OCI-LY7 (cell line): ENCODE measurements around the gene CCDC85B. TPM values are rescaled to one million over a fixed set of nuclear protein-coding genes. Genes with fewer than 3 reads are reported as not detected.

ENCODE experiments used
- BruUV-seq: library from RNA; stranded (reverse); fragments of 400-500 nt; replicated peaks from 2 replicates; lab custom pipeline; 2021; lab: Mats Ljungman, UMichigan
- CTCF ChIA-PET: fragments of 300-600 bp; sonication (Branson Sonifier 250); formaldehyde crosslinking; loops from one replicate; lab custom pipeline; 2022; ENCODE audit warnings: antibody characterized with exemption; ENCODE audit not compliant: unreplicated experiment; lab: Charles Lee
- POLR2A ChIA-PET: fragments of 300-600 bp; sonication (Branson Sonifier 250); formaldehyde crosslinking; loops from one replicate; lab custom pipeline; 2022; ENCODE audit warnings: antibody characterized with exemption; lab: Charles Lee
- DNase-seq: peaks from one replicate; pipeline ENCODE4 v3.0.0-alpha.2; 2015; ENCODE audit warnings: low spot score
- H2AFZ ChIP-seq: fragments of 200-600 bp; sonication (generic), shearing (Covaris generic); 2 replicates; pipeline ENCODE4 v1.6.1; 2014; ENCODE audit warnings: mild to moderate bottlenecking, antibody characterized with exemption, low read length, moderate library complexity
- H3K27ac ChIP-seq: fragments of 200-600 bp; sonication (generic); 2 replicates; pipeline ENCODE4 v1.5.1; 2014; ENCODE audit warnings: mixed run types, low read depth, mild to moderate bottlenecking, moderate library complexity, low read length, inconsistent platforms; ENCODE audit not compliant: poor library complexity, severe bottlenecking
- H3K36me3 ChIP-seq: fragments of 200-600 bp; sonication (generic); 2 replicates; pipeline ENCODE4 v1.6.1; 2014; ENCODE audit warnings: mild to moderate bottlenecking, antibody characterized with exemption, low read length, moderate library complexity, mixed read lengths; ENCODE audit not compliant: insufficient read depth
- H3K4me1 ChIP-seq: fragments of 200-600 bp; sonication (generic); 2 replicates; pipeline ENCODE4 v1.5.1; 2014; ENCODE audit warnings: mild to moderate bottlenecking, low read length; ENCODE audit not compliant: insufficient read depth, poor library complexity, severe bottlenecking
- H3K4me2 ChIP-seq: fragments of 200-600 bp; sonication (generic); 2 replicates; pipeline ENCODE4 v1.6.1; 2014; ENCODE audit warnings: mild to moderate bottlenecking, low read length
- H3K4me3 ChIP-seq: fragments of 200-600 bp; sonication (generic); 2 replicates; pipeline ENCODE4 v1.5.1; 2014; ENCODE audit warnings: mild to moderate bottlenecking, low read depth, low read length; ENCODE audit not compliant: poor library complexity, severe bottlenecking
- H3K79me2 ChIP-seq: fragments of 200-600 bp; sonication (generic); 2 replicates; pipeline ENCODE4 v1.6.1; 2016; ENCODE audit warnings: low read depth, mild to moderate bottlenecking, low read length, moderate library complexity, mixed read lengths; ENCODE audit not compliant: insufficient read depth
- H3K9me2 ChIP-seq: fragments of 200-600 bp; sonication (generic); 2 replicates; pipeline ENCODE4 v1.6.1; 2016; ENCODE audit warnings: mild to moderate bottlenecking, low read length, mixed read lengths; ENCODE audit not compliant: insufficient read depth
- H3K9me3 ChIP-seq: fragments of 200-600 bp; sonication (generic); 2 replicates; pipeline ENCODE4 v1.6.1; 2014; ENCODE audit warnings: mild to moderate bottlenecking, mixed run types, low read length, mixed read lengths
- H4K20me1 ChIP-seq: fragments of 200-600 bp; sonication (generic); 2 replicates; pipeline ENCODE4 v1.6.1; 2014; ENCODE audit warnings: mild to moderate bottlenecking, antibody characterized with exemption, low read length, moderate library complexity, mixed read lengths; ENCODE audit not compliant: insufficient read depth
- EZH2phosphoT487 ChIP-seq: fragments of 200-600 bp; sonication (generic); IDR thresholded peaks from 2 replicates; pipeline ENCODE4 v1.6.1; 2018; ENCODE audit warnings: low read depth, borderline replicate concordance, mild to moderate bottlenecking, mixed run types, antibody characterized with exemption, low read length, moderate library complexity, mixed read lengths
- intact Hi-C: fragments of 100-400 bp; cut with micrococcal nuclease; formaldehyde crosslinking; loops from one replicate; pipeline ENCODE4 v1.10.0; 2022; ENCODE audit not compliant: unreplicated experiment
- total RNA-seq, 2 experiments: library from RNA; depleted of rRNA in 1 of 2; stranded (reverse); fragments of >200 nt in 1 of 2; shearing (Covaris generic) in 1 of 2; gene quantifications; 2 replicates each; pipeline ENCODE4 v1.2.3, GENCODE V29; 2014 to 2022
- TF ChIP-seq, protein P1 (sequence below): fragments of 200-600 bp; sonication (generic); conservative IDR thresholded peaks from 2 replicates; pipeline ENCODE4 v1.5.1; 2014; ENCODE audit warnings: mild to moderate bottlenecking, antibody characterized with exemption, low read length, moderate library complexity, mixed read lengths

Gene CCDC85B
- total RNA-seq, 2 experiments from 2014 or later: 64.1 to 76.7 TPM

DNA sequence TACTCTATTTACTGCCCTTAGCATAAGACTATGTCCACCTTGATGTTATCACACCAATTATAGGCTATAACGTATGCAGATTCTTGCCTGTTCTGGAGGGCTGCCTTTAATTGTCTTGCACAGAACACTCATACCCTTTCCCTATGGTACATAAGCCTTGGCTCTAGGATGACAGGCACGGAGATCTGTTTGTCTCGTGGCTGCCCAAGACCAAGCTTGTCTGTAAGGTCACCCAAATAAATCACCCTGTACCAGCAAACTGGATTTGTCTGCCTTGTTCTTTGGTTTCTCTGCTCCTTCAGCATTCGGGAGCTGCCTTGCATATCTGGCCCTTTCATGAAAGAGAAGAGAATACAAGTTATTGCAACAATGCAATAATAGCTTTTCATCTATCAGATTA is 47.3 kb downstream of the CCDC85B start:
- POLR2A ChIA-PET: no interaction called here
- Histone ChIP-seq H3K36me3 (no peaks in the 10 kb centered on the region), H4K20me1 (no peaks in the 10 kb centered on the region), H3K9me3 (no peaks in the 10 kb centered on the region), H3K4me1 (peaks cover 7% of the 10 kb centered on the region), H2AFZ (no peak overlapping the region), H3K79me2 (no peaks in the 10 kb centered on the region), H3K27ac (no peak overlapping the region), H3K4me3 (no peak overlapping the region), H3K9me2 (no peaks in the 10 kb centered on the region), H3K4me2 (no peak overlapping the region)
- no peak for DNase-seq
- intact Hi-C loops: no loop called here
- BruUV-seq: no TSS peak
- CTCF ChIA-PET: interaction anchor here (0.9 kb wide), 1 partner anchor 53 kb away, joined by 3 read pairs; no protein-coding TSS in a partner anchor
- no peak for TF ChIP-seq EZH2phosphoT487
- TF ChIP-seq, protein P1, sequence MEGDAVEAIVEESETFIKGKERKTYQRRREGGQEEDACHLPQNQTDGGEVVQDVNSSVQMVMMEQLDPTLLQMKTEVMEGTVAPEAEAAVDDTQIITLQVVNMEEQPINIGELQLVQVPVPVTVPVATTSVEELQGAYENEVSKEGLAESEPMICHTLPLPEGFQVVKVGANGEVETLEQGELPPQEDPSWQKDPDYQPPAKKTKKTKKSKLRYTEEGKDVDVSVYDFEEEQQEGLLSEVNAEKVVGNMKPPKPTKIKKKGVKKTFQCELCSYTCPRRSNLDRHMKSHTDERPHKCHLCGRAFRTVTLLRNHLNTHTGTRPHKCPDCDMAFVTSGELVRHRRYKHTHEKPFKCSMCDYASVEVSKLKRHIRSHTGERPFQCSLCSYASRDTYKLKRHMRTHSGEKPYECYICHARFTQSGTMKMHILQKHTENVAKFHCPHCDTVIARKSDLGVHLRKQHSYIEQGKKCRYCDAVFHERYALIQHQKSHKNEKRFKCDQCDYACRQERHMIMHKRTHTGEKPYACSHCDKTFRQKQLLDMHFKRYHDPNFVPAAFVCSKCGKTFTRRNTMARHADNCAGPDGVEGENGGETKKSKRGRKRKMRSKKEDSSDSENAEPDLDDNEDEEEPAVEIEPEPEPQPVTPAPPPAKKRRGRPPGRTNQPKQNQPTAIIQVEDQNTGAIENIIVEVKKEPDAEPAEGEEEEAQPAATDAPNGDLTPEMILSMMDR: no peak

Other genes starting within 250 kb of the CCDC85B start
- gene RELA, start 227.8 kb upstream of the CCDC85B start, total RNA-seq (2014; rRNA removed; shearing (Covaris generic)): 40.4 and 48.0 TPM in 2 replicates
- gene RELA, start 227.8 kb upstream of the CCDC85B start, total RNA-seq (2022): 78.9 and 82.5 TPM in 2 replicates
- 87.9 and 97.1 TPM in 2 replicates for gene KAT5, start 178.4 kb upstream of the CCDC85B start, total RNA-seq (2014; rRNA removed; shearing (Covaris generic))
- gene KAT5, start 178.4 kb upstream of the CCDC85B start, total RNA-seq (2022): 79.9 and 82.1 TPM in 2 replicates
- gene RNASEH2C, start 169.9 kb upstream of the CCDC85B start, total RNA-seq (2014; rRNA removed; shearing (Covaris generic)): 92.7 and 99.1 TPM in 2 replicates
- gene RNASEH2C, start 169.9 kb upstream of the CCDC85B start, total RNA-seq (2022): 79.1 and 100 TPM in 2 replicates
- 10.2 and 12.9 TPM in 2 replicates for gene AP5B1, start 109.7 kb upstream of the CCDC85B start, total RNA-seq (2014; rRNA removed; shearing (Covaris generic))
- 23.9 and 25.6 TPM in 2 replicates for gene AP5B1, start 109.7 kb upstream of the CCDC85B start, total RNA-seq (2022)
- 0.15 TPM in 1 of 2 replicates, not detected in the other for gene OVOL1, start 103.6 kb upstream of the CCDC85B start, total RNA-seq (2014; rRNA removed; shearing (Covaris generic))
- not detected in 2 replicates for gene OVOL1, start 103.6 kb upstream of the CCDC85B start, total RNA-seq (2022)
- gene SNX32, start 56.7 kb upstream of the CCDC85B start, total RNA-seq (2014; rRNA removed; shearing (Covaris generic)): not detected in 2 replicates
- not detected in 2 replicates for gene SNX32, start 56.7 kb upstream of the CCDC85B start, total RNA-seq (2022)
- 1,019 and 1,146 TPM in 2 replicates for gene CFL1, start 32.5 kb upstream of the CCDC85B start, total RNA-seq (2014; rRNA removed; shearing (Covaris generic))
- gene CFL1, start 32.5 kb upstream of the CCDC85B start, total RNA-seq (2022): 1,064 and 1,119 TPM in 2 replicates
- gene MUS81, start 30.2 kb upstream of the CCDC85B start, total RNA-seq (2014; rRNA removed; shearing (Covaris generic)): 110 and 130 TPM in 2 replicates
- gene MUS81, start 30.2 kb upstream of the CCDC85B start, total RNA-seq (2022): 94.2 and 102 TPM in 2 replicates
- 6.1 and 7.2 TPM in 2 replicates for gene EFEMP2, start 17.9 kb upstream of the CCDC85B start, total RNA-seq (2014; rRNA removed; shearing (Covaris generic))
- 7.6 and 8.9 TPM in 2 replicates for gene EFEMP2, start 17.9 kb upstream of the CCDC85B start, total RNA-seq (2022)
- gene CTSW, start 10.8 kb upstream of the CCDC85B start, total RNA-seq (2014; rRNA removed; shearing (Covaris generic)): not detected in 2 replicates
- gene CTSW, start 10.8 kb upstream of the CCDC85B start, total RNA-seq (2022): not detected in 2 replicates
- 133 and 184 TPM in 2 replicates for gene FIBP, start 2.2 kb upstream of the CCDC85B start, total RNA-seq (2014; rRNA removed; shearing (Covaris generic))
- gene FIBP, start 2.2 kb upstream of the CCDC85B start, total RNA-seq (2022): 89.4 and 97.3 TPM in 2 replicates
- gene FOSL1, start 9.7 kb downstream of the CCDC85B start, total RNA-seq (2014; rRNA removed; shearing (Covaris generic)): 0.88 TPM in 1 of 2 replicates, not detected in the other
- 0.52 TPM in 1 of 2 replicates, not detected in the other for gene FOSL1, start 9.7 kb downstream of the CCDC85B start, total RNA-seq (2022)
- 10.7 and 11.7 TPM in 2 replicates for gene C11orf68, start 28.4 kb downstream of the CCDC85B start, total RNA-seq (2014; rRNA removed; shearing (Covaris generic))
- 26.2 and 28.1 TPM in 2 replicates for gene C11orf68, start 28.4 kb downstream of the CCDC85B start, total RNA-seq (2022)
- gene DRAP1, start 28.8 kb downstream of the CCDC85B start, total RNA-seq (2014; rRNA removed; shearing (Covaris generic)): 93.2 and 110 TPM in 2 replicates
- gene DRAP1, start 28.8 kb downstream of the CCDC85B start, total RNA-seq (2022): 68.2 and 81.2 TPM in 2 replicates
- not detected in 2 replicates for gene TSGA10IP, start 54.8 kb downstream of the CCDC85B start, total RNA-seq (2014; rRNA removed; shearing (Covaris generic))
- not detected in 2 replicates for gene TSGA10IP, start 54.8 kb downstream of the CCDC85B start, total RNA-seq (2022)
- 50.4 and 93.8 TPM in 2 replicates for gene SART1, start 71.1 kb downstream of the CCDC85B start, total RNA-seq (2014; rRNA removed; shearing (Covaris generic))
- gene SART1, start 71.1 kb downstream of the CCDC85B start, total RNA-seq (2022): 55.5 and 57.8 TPM in 2 replicates
- gene EIF1AD, start 111.5 kb downstream of the CCDC85B start, total RNA-seq (2014; rRNA removed; shearing (Covaris generic)): 51.1 and 65.9 TPM in 2 replicates
- 55.5 and 63.2 TPM in 2 replicates for gene EIF1AD, start 111.5 kb downstream of the CCDC85B start, total RNA-seq (2022)
- gene BANF1, start 111.8 kb downstream of the CCDC85B start, total RNA-seq (2014; rRNA removed; shearing (Covaris generic)): 70.6 and 82.2 TPM in 2 replicates
- gene BANF1, start 111.8 kb downstream of the CCDC85B start, total RNA-seq (2022): 317 and 327 TPM in 2 replicates
- not detected in 2 replicates for gene CST6, start 121.3 kb downstream of the CCDC85B start, total RNA-seq (2014; rRNA removed; shearing (Covaris generic))
- gene CST6, start 121.3 kb downstream of the CCDC85B start, total RNA-seq (2022): not detected in 2 replicates
- not detected in 2 replicates for gene CATSPER1, start 135.8 kb downstream of the CCDC85B start, total RNA-seq (2014; rRNA removed; shearing (Covaris generic))
- gene CATSPER1, start 135.8 kb downstream of the CCDC85B start, total RNA-seq (2022): not detected in 2 replicates
- not detected in 2 replicates for gene GAL3ST3, start 158.5 kb downstream of the CCDC85B start, total RNA-seq (2014; rRNA removed; shearing (Covaris generic))
- gene GAL3ST3, start 158.5 kb downstream of the CCDC85B start, total RNA-seq (2022): not detected in 2 replicates
- 185 and 191 TPM in 2 replicates for gene SF3B2, start 161.7 kb downstream of the CCDC85B start, total RNA-seq (2014; rRNA removed; shearing (Covaris generic))
- gene SF3B2, start 161.7 kb downstream of the CCDC85B start, total RNA-seq (2022): 251 and 260 TPM in 2 replicates
- gene PACS1, start 179.6 kb downstream of the CCDC85B start, total RNA-seq (2014; rRNA removed; shearing (Covaris generic)): 21.2 and 23.7 TPM in 2 replicates
- gene PACS1, start 179.6 kb downstream of the CCDC85B start, total RNA-seq (2022): 50.5 and 52.5 TPM in 2 replicates